Ovary (tissue), 3 donors: ENCODE measurements around the gene CAMKV.

Source experiments
- EP300 ChIP-seq: sonication (generic); formaldehyde crosslinking; IDR thresholded peaks from one replicate; pipeline ENCODE4 v1.6.1; 2017; ENCODE audit warnings: antibody characterized with exemption
- POLR2A ChIP-seq: fragments of 450-650 bp; IDR thresholded peaks from one replicate; pipeline ENCODE4 v1.6.1; 2017; ENCODE audit warnings: antibody characterized with exemption, mild to moderate bottlenecking, moderate library complexity
- TF ChIP-seq, protein P1 (sequence below), 3 donors: fragments of 450-650 bp in 2 of 3; fragments of 200-600 bp in 1 of 3; IDR thresholded peaks; one replicate each; pipeline versions ENCODE4 v1.5.1 to v1.8.0; 2016 to 2022; ENCODE audit warnings: antibody characterized with exemption in 3 of 3, mild to moderate bottlenecking in 1 of 3
- donor health status: DM: no; HTN: no; CAD: no.

DNA sequence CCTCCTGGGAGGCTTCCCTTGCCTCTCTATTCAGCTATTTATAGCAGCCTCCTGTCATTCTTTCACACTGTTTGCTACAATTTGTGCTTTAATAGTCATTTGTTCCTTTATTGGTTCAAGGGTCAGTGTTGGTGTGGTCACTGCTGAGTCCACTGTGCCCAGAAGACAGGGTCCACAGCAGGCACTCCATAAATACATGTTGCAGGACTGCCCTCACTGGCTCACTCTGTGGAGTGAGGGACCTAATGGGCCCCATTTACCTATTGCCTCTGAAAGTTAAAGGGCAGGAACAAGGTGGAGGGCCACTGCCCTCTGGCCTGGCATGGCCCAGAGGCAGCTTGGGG, 17.2 kb upstream of the CAMKV start:
- TF ChIP-seq POLR2A (no peak), EP300 (no peak)
- TF ChIP-seq, protein P1, sequence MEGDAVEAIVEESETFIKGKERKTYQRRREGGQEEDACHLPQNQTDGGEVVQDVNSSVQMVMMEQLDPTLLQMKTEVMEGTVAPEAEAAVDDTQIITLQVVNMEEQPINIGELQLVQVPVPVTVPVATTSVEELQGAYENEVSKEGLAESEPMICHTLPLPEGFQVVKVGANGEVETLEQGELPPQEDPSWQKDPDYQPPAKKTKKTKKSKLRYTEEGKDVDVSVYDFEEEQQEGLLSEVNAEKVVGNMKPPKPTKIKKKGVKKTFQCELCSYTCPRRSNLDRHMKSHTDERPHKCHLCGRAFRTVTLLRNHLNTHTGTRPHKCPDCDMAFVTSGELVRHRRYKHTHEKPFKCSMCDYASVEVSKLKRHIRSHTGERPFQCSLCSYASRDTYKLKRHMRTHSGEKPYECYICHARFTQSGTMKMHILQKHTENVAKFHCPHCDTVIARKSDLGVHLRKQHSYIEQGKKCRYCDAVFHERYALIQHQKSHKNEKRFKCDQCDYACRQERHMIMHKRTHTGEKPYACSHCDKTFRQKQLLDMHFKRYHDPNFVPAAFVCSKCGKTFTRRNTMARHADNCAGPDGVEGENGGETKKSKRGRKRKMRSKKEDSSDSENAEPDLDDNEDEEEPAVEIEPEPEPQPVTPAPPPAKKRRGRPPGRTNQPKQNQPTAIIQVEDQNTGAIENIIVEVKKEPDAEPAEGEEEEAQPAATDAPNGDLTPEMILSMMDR (IDR thresholded peaks at IDR 0.05), result no peak
